Spleen (tissue), 11 donors: ENCODE results near the gene SAV1. TPM values are rescaled to one million over a fixed set of nuclear protein-coding genes. Genes with fewer than 3 reads are reported as not detected.
A peak's percentile ranks its signal among the peaks of the same experiment; 100 is the strongest.

Source experiments
- DNase-seq: peaks from one replicate; pipeline ENCODE4 v3.0.0-alpha.2; 2020
- H3K27ac ChIP-seq, 8 donors: fragments of 200-600 bp; sonication (generic) in 7 of 8; 1 replicate in 4 of 8; 2 replicates in 4 of 8; pipeline versions ENCODE4 v1.5.0 to v1.8.0; 2016 to 2021; ENCODE audit warnings: inconsistent platforms in 4 of 8, mild to moderate bottlenecking in 4 of 8, moderate library complexity in 1 of 8
- H3K27me3 ChIP-seq, 7 donors: fragments of 200-600 bp; sonication (generic) in 6 of 7; replicated peaks in 1 of 7; 1 replicate in 4 of 7; 2 replicates in 3 of 7; pipeline versions ENCODE4 v1.5.0 to v1.8.0; 2016 to 2021; ENCODE audit warnings: inconsistent platforms in 3 of 7, mild to moderate bottlenecking in 1 of 7
- H3K36me3 ChIP-seq, 6 donors: fragments of 200-600 bp; sonication (generic) in 5 of 6; 1 replicate in 4 of 6; 2 replicates in 2 of 6; pipeline versions ENCODE4 v1.5.0 to v1.8.0; 2016 to 2021; ENCODE audit warnings: inconsistent platforms in 2 of 6
- H3K4me1 ChIP-seq, 6 donors: fragments of 200-600 bp; sonication (generic) in 5 of 6; 1 replicate in 3 of 6; 2 replicates in 3 of 6; pipeline versions ENCODE4 v1.5.0 to v1.8.0; 2016 to 2021; ENCODE audit warnings: inconsistent platforms in 3 of 6
- H3K4me3 ChIP-seq, 8 donors: fragments of 200-600 bp; sonication (generic) in 7 of 8; 1 replicate in 4 of 8; 2 replicates in 4 of 8; pipeline versions ENCODE4 v1.5.0 to v1.8.0; 2016 to 2021; ENCODE audit warnings: inconsistent platforms in 4 of 8, mild to moderate bottlenecking in 4 of 8, moderate library complexity in 2 of 8
- H3K9me3 ChIP-seq, 8 donors: fragments of 200-600 bp; sonication (generic) in 7 of 8; 1 replicate in 4 of 8; 2 replicates in 4 of 8; pipeline versions ENCODE4 v1.5.0 to v1.8.0; 2016 to 2021; ENCODE audit warnings: inconsistent platforms in 4 of 8
- POLR2A ChIP-seq, 3 donors: fragments of 450-650 bp; IDR thresholded peaks; one replicate each; pipeline ENCODE4 v1.5.1; 2017; ENCODE audit warnings: antibody characterized with exemption in 3 of 3, mild to moderate bottlenecking in 1 of 3
- POLR2AphosphoS5 ChIP-seq, 3 donors: sonication (generic); formaldehyde crosslinking; IDR thresholded peaks; one replicate each; pipeline ENCODE4 v1.5.1; 2017; ENCODE audit warnings: antibody characterized with exemption in 3 of 3
- WGBS, 5 donors: extraction: QIAGEN DNeasy Blood & Tissue Kit in 3 of 5; methylation state at CpG; one replicate each; pipeline versions ENCODE4 v1.1.5 to v1.1.7; 2013 to 2018; 5-methylcytosine and 5-hydroxymethylcytosine counted together
- intact Hi-C: fragments of 100-400 bp; cut with DNase I; formaldehyde crosslinking; loops from one replicate; pipeline ENCODE4 v1.15.0; 2023; ENCODE audit warnings: low total_unique reads
- polyA plus RNA-seq, 3 donors: library from polyadenylated mRNA; stranded (reverse); fragments of 200-250 nt; gene quantifications; one replicate each; pipeline ENCODE4 v1.2.1, GENCODE V29; 2013
- total RNA-seq, 7 donors: library from RNA; depleted of rRNA in 3 of 7; stranded (reverse); fragments of >200 nt in 3 of 7; fragmentation: NEBNext Ultra II Directional in 4 of 7; extraction: Animal tissue kit (Norgen Biotek cat#: 25700) in 4 of 7; gene quantifications; one replicate each; pipeline versions ENCODE4 v1.1.0 to v1.2.1, GENCODE V29; 2016 to 2021
- TF ChIP-seq, protein P1 (sequence below), 11 experiments: fragments of 200-600 bp in 7 of 11; fragments of 450-650 bp in 4 of 11; sonication (generic) in 4 of 11; IDR thresholded peaks in 8 of 11; conservative IDR thresholded peaks in 3 of 11; 1 replicate in 7 of 11; 2 replicates in 4 of 11; pipeline versions ENCODE4 v1.4.0 to v1.8.0; 2016 to 2021; ENCODE audit warnings: antibody characterized with exemption in 11 of 11, inconsistent platforms in 4 of 11, mild to moderate bottlenecking in 1 of 11
- donor health status: healthy with polysubstance abuse.
- donor health status: DM: no; HTN: no; CAD: no; lungs with moderate emphysema.
- donor health status: DM: no; HTN: no; CAD: no.
- donor health status: Bipolar disorder and iron deficiency.
- donor health status: healthy.
- donor health status: DM: no; HTN: no; CAD: no.
- donor health status: DM: yes; HTN: yes; CAD: no.

Gene SAV1
- total and polyA plus RNA-seq, 10 donors, result 18.7 to 44.9 (median 30.4) TPM

DNA sequence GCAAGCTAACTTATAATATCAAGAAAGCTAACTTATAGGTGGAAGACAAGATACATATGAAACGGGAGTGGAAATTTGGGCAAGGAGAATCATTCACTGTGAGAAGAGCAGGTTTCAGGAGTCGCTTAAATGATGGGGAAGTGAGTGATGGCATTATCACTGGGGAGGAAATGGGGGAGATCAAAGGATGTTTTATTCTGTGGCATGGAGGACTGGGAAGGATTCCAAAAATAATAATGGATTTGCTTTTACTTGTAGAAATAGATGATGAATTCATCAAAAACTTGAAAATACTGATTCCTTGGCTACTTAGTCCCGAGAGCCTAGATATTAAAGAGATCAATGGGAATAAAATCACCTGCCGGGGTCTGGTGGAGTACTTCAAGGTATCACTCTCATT is 47.8 kb downstream of the SAV1 start:
- Histone ChIP-seq H3K4me3 (no peak overlapping the region), H3K4me1 (no peaks in the 10 kb centered on the region), H3K27me3 (no peaks in the 10 kb centered on the region), H3K36me3 (no peaks in the 10 kb centered on the region), H3K9me3 (no peaks in the 10 kb centered on the region), H3K27ac (no peak overlapping the region)
- 74 to 92% (median 82%) methylated on average over 4 of the region's 4 CpGs for WGBS, 5 donors
- intact Hi-C loops, result no loop called here
- no peak for DNase-seq
- no peak for TF ChIP-seq POLR2A (IDR thresholded peaks at IDR 0.05)
- TF ChIP-seq, protein P1, sequence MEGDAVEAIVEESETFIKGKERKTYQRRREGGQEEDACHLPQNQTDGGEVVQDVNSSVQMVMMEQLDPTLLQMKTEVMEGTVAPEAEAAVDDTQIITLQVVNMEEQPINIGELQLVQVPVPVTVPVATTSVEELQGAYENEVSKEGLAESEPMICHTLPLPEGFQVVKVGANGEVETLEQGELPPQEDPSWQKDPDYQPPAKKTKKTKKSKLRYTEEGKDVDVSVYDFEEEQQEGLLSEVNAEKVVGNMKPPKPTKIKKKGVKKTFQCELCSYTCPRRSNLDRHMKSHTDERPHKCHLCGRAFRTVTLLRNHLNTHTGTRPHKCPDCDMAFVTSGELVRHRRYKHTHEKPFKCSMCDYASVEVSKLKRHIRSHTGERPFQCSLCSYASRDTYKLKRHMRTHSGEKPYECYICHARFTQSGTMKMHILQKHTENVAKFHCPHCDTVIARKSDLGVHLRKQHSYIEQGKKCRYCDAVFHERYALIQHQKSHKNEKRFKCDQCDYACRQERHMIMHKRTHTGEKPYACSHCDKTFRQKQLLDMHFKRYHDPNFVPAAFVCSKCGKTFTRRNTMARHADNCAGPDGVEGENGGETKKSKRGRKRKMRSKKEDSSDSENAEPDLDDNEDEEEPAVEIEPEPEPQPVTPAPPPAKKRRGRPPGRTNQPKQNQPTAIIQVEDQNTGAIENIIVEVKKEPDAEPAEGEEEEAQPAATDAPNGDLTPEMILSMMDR (IDR thresholded peaks at IDR 0.05 in 8 of 11, conservative IDR thresholded peaks at IDR 0.05 in 3 of 11), result no peak
- no peak for TF ChIP-seq POLR2AphosphoS5 (IDR thresholded peaks at IDR 0.05)

DNA sequence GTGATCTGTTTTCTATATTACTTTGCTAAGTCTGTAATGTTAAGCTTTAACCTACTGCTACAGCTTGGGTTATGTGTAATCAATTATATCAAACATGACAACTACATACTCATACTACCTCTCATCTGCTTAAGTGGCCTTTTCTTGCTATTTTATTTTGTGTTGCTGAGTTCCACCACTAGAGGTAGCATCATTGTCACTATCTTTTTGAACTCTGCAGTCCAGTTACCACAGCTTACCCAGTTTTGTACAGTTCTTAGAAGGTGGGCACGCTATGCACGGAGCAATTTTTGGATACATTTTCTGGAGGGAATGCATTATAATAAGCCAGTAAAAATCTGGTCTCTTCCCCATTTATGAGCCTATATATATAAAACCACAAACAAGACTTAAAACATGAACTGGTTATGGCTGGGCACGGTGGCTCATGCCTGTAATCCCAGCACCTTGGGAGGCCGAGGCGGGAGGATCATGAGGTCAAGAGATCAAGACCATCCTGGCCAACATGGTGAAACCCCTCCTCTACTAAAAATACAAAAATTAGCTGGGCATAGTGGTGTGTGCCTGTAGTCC is 48.5 kb downstream of the SAV1 start:
- H3K4me3 ChIP-seq, result no peak overlapping the region
- no peaks in the 10 kb centered on the region for H3K9me3 ChIP-seq
- no peaks in the 10 kb centered on the region for H3K36me3 ChIP-seq
- H3K4me1 ChIP-seq, result no peaks in the 10 kb centered on the region
- no peak for DNase-seq
- H3K27ac ChIP-seq, result no peak overlapping the region
- 78 to 91% (median 84%) methylated on average over 5 of the region's 5 CpGs for WGBS, 5 donors
- intact Hi-C loops, result loop anchor here (10.0 kb wide), 1 partner anchor 95 kb away; no protein-coding TSS in a partner anchor
- TF ChIP-seq POLR2AphosphoS5 (IDR thresholded peaks at IDR 0.05), result no peak
- TF ChIP-seq, protein P1 (IDR thresholded peaks at IDR 0.05 in 8 of 11, conservative IDR thresholded peaks at IDR 0.05 in 3 of 11), result peak in 9 of 11 experiments; percentile 16 to 62 (median 43)
- H3K27me3 ChIP-seq, result no peaks in the 10 kb centered on the region

DNA sequence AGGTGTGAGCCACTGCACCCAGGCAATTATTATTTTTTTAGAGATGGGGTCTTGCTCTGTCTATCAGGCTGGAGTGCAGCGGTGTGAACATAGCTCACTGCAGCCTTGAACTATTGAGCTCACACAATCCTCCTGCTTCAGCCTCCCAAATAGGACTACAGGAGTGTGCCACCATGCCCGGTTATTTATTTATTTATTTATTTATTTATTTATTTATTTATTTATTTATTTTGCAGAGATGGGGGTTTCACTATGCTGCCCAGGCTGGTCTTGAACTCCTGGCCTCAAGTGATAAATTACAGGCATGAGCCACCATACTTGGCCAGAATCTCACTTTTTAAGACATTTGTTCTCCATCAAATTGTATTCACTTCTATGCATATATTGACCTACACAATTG is 51.8 kb downstream of the SAV1 start:
- no peaks in the 10 kb centered on the region for H3K27me3 ChIP-seq
- TF ChIP-seq, protein P1 (IDR thresholded peaks at IDR 0.05 in 8 of 11, conservative IDR thresholded peaks at IDR 0.05 in 3 of 11), result no peak
- no peak for TF ChIP-seq POLR2A (IDR thresholded peaks at IDR 0.05)
- TF ChIP-seq POLR2AphosphoS5 (IDR thresholded peaks at IDR 0.05), result no peak
- intact Hi-C loops, result loop anchor here (10.0 kb wide), 1 partner anchor 99 kb away; no protein-coding TSS in a partner anchor
- H3K9me3 ChIP-seq, result no peaks in the 10 kb centered on the region
- H3K36me3 ChIP-seq, result no peaks in the 10 kb centered on the region
- WGBS, 5 donors, result 94 to 97% (median 96%) methylated on average over 2 of the region's 2 CpGs
- no peak overlapping the region for H3K27ac ChIP-seq
- H3K4me3 ChIP-seq, result no peak overlapping the region
- H3K4me1 ChIP-seq, result no peaks in the 10 kb centered on the region
- no peak for DNase-seq

DNA sequence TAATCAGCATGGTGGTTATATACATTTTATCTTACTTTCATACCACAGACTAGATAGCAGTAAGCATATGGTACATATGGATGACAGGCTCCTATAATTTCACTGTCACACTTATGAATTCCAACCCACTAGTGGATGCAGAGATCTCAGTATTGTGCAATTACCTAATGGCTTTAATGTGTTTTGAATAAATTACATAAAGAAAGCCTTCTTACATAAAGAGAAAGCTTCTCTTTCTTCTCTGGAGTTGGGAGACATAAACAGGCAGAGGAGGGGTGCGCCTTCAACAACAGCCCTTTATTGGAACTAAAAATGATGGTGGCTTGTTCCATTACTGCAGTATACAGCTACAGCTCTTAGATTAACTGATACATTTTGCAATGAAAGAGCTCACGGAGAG is 52.6 kb downstream of the SAV1 start:
- no peak overlapping the region for H3K27ac ChIP-seq
- H3K27me3 ChIP-seq, result no peaks in the 10 kb centered on the region
- H3K9me3 ChIP-seq, result no peaks in the 10 kb centered on the region
- no peaks in the 10 kb centered on the region for H3K36me3 ChIP-seq
- intact Hi-C loops, result loop anchor here (10.0 kb wide), 1 partner anchor 99 kb away; no protein-coding TSS in a partner anchor
- TF ChIP-seq, protein P1 (IDR thresholded peaks at IDR 0.05 in 8 of 11, conservative IDR thresholded peaks at IDR 0.05 in 3 of 11), result no peak
- no peak for TF ChIP-seq POLR2AphosphoS5 (IDR thresholded peaks at IDR 0.05)
- TF ChIP-seq POLR2A (IDR thresholded peaks at IDR 0.05), result no peak
- WGBS, 5 donors, result 94 to 99% (median 98%) methylated on average over 2 of the region's 2 CpGs
- no peaks in the 10 kb centered on the region for H3K4me1 ChIP-seq
- DNase-seq, result no peak
- H3K4me3 ChIP-seq, result no peak overlapping the region
